HG02981 (cell line): Measurements from ENCODE around the gene LAP3.
"Not testable (repeated sequence)": the region's sequence is repeated elsewhere in the genome, so short reads cannot be mapped to it uniquely, and the experiment has no call there.

Source experiments
- ATAC-seq: cut with Tn5 transposase; IDR thresholded peaks from one replicate; pipeline ENCODE4 v1.9.1; 2021; ENCODE audit warnings: mild to moderate bottlenecking, moderate library complexity; ENCODE audit not compliant: unreplicated experiment

Gene LAP3

GRCh38 chr4:17561195-17561909, 15.6 kb upstream of the LAP3 start:
- no peak for ATAC-seq

- ATAC-seq = no peak
Observed at GRCh38 chr4:17562157-17562556, 14.8 kb upstream of the LAP3 start.

- no peak for ATAC-seq
Observed at GRCh38 chr4:17565846-17566245, 11.2 kb upstream of the LAP3 start.

- no peak for ATAC-seq
Observed at GRCh38 chr4:17567271-17567670, 9.7 kb upstream of the LAP3 start.

- no peak for ATAC-seq
Observed at GRCh38 chr4:17574206-17574605, 2.8 kb upstream of the LAP3 start.

GRCh38 chr4:17575177-17575576, 1.8 kb upstream of the LAP3 start:
- not testable (repeated sequence) for ATAC-seq

GRCh38 chr4:17577665-17578481, 875 bp downstream of the LAP3 start:
- ATAC-seq = peak; percentile 2

- ATAC-seq = peak; percentile 28
Observed at GRCh38 chr4:17578482-17578891, 1.5 kb downstream of the LAP3 start.

GRCh38 chr4:17580969-17581368, 4.0 kb downstream of the LAP3 start:
- no peak for ATAC-seq

- no peak for ATAC-seq
Observed at GRCh38 chr4:17583276-17583675, 6.3 kb downstream of the LAP3 start.

- ATAC-seq = no peak
Observed at GRCh38 chr4:17583941-17584340, 6.9 kb downstream of the LAP3 start.

GRCh38 chr4:17584521-17585213, 7.7 kb downstream of the LAP3 start:
- ATAC-seq = no peak

GRCh38 chr4:17587094-17587822, 10.3 kb downstream of the LAP3 start:
- ATAC-seq = no peak

- no peak for ATAC-seq
Observed at GRCh38 chr4:17589355-17589754, 12.4 kb downstream of the LAP3 start.

GRCh38 chr4:17595471-17596005, 18.5 kb downstream of the LAP3 start:
- ATAC-seq = peak; percentile 88

- no peak for ATAC-seq
Observed at GRCh38 chr4:17597517-17597916, 20.5 kb downstream of the LAP3 start.

- no peak for ATAC-seq
Observed at GRCh38 chr4:17599826-17600225, 22.8 kb downstream of the LAP3 start.

GRCh38 chr4:17605236-17605635, 28.2 kb downstream of the LAP3 start:
- no peak for ATAC-seq

GRCh38 chr4:17613761-17614415, 36.9 kb downstream of the LAP3 start:
- ATAC-seq = peak; percentile 51
